H1 (cell line): ENCODE measurements around the gene PITPNB. TPM values are rescaled to one million over a fixed set of nuclear protein-coding genes. Genes with fewer than 3 reads are reported as not detected.

Experiments
- CTCF ChIA-PET: fragments of 300-600 bp; sonication (Branson Sonifier 250); formaldehyde crosslinking; loops from one replicate; lab custom pipeline; 2021; ENCODE audit not compliant: partially characterized antibody; lab: Charles Lee
- POLR2A ChIA-PET: fragments of 300-600 bp; sonication (Branson Sonifier 250); formaldehyde crosslinking; loops from one replicate; lab custom pipeline; 2021; ENCODE audit warnings: inconsistent platforms; ENCODE audit not compliant: partially characterized antibody; lab: Charles Lee
- DNase-seq, 2 experiments: peaks; one replicate each; pipeline versions ENCODE4 v3.0.0 to v3.0.0-alpha.2; 2010 to 2022; ENCODE audit warnings: low spot score in 2 of 2, low read depth in 1 of 2, mixed read lengths in 1 of 2
- FAIRE-seq: peaks from 2 replicates; lab custom pipeline; 2011; peaks lifted over from hg19 to GRCh38; lab: Jason Lieb, UNC
- H2AFZ ChIP-seq: 2 replicates; pipeline ENCODE4 v1.8.1; 2012; ENCODE audit warnings: low read length, inconsistent platforms
- H2AK5ac ChIP-seq: 2 replicates; pipeline ENCODE4 v1.6.1; 2013; ENCODE audit warnings: low read depth, low read length
- H2BK120ac ChIP-seq: replicated peaks from 2 replicates; pipeline ENCODE3; 2013; ENCODE audit warnings: low read depth, low read length, inconsistent platforms
- H2BK12ac ChIP-seq: 2 replicates; pipeline ENCODE4 v1.6.1; 2013; ENCODE audit warnings: low read depth, low read length
- H2BK15ac ChIP-seq: 2 replicates; pipeline ENCODE4 v1.6.1; 2013; ENCODE audit warnings: low read length
- H2BK20ac ChIP-seq: 2 replicates; pipeline ENCODE4 v1.6.1; 2013; ENCODE audit warnings: low read length
- H2BK5ac ChIP-seq: 2 replicates; pipeline ENCODE4 v1.6.1; 2013; ENCODE audit warnings: low read depth, low read length
- H3K14ac ChIP-seq: 2 replicates; pipeline ENCODE4 v1.6.1; 2013; ENCODE audit warnings: inconsistent platforms; ENCODE audit not compliant: insufficient read length
- H3K18ac ChIP-seq: 2 replicates; pipeline ENCODE4 v1.6.1; 2013; ENCODE audit warnings: low read length; ENCODE audit errors: extremely low read depth
- H3K23ac ChIP-seq: 2 replicates; pipeline ENCODE4 v1.6.1; 2013; ENCODE audit warnings: inconsistent platforms; ENCODE audit not compliant: insufficient read length
- H3K23me2 ChIP-seq: 2 replicates; pipeline ENCODE4 v1.6.1; 2013; ENCODE audit warnings: low read depth, low read length
- H3K27ac ChIP-seq: 2 replicates; pipeline ENCODE4 v1.6.1; 2011; ENCODE audit warnings: low read depth, low read length, inconsistent platforms
- H3K27me3 ChIP-seq, 4 experiments: replicated peaks in 1 of 4; 1 replicate in 1 of 4; 2 replicates in 3 of 4; pipeline versions ENCODE4 v1.6.1 to v1.8.1; 2011 to 2013; ENCODE audit warnings: low read length in 3 of 4, mild to moderate bottlenecking in 3 of 4, inconsistent platforms in 2 of 4, mixed read lengths in 2 of 4, moderate library complexity in 1 of 4; ENCODE audit not compliant: control insufficient read depth in 3 of 4, insufficient read depth in 3 of 4; ENCODE audit errors: extremely low read depth in 1 of 4
- H3K36me3 ChIP-seq, 4 experiments: 2 replicates each; pipeline versions ENCODE4 v1.6.1 to v1.8.1; 2011 to 2013; ENCODE audit warnings: mild to moderate bottlenecking in 4 of 4, low read length in 3 of 4, moderate library complexity in 2 of 4, control low read depth in 1 of 4, inconsistent platforms in 1 of 4; ENCODE audit not compliant: insufficient read depth in 4 of 4, control insufficient read depth in 2 of 4
- H3K4ac ChIP-seq: replicated peaks from 2 replicates; pipeline ENCODE3; 2013; ENCODE audit warnings: low read length, low read depth, mixed read lengths, inconsistent platforms; ENCODE audit not compliant: insufficient read length
- H3K4me1 ChIP-seq, 4 experiments: replicated peaks in 1 of 4; 1 replicate in 1 of 4; 2 replicates in 3 of 4; pipeline versions ENCODE4 v1.6.1 to v1.8.1; 2011 to 2013; ENCODE audit warnings: low read length in 3 of 4, inconsistent platforms in 2 of 4, mixed read lengths in 1 of 4; ENCODE audit not compliant: insufficient read depth in 4 of 4, control insufficient read depth in 3 of 4
- H3K4me2 ChIP-seq, 2 experiments: 2 replicates each; pipeline versions ENCODE4 v1.6.1 to v1.8.1; 2011 to 2013; ENCODE audit warnings: low read depth in 2 of 2, low read length in 2 of 2, control low read depth in 1 of 2, inconsistent platforms in 1 of 2, mild to moderate bottlenecking in 1 of 2; ENCODE audit not compliant: insufficient read depth in 1 of 2
- H3K4me3 ChIP-seq, 4 experiments: fragments of 200-600, 300-600 bp in 1 of 4; sonication (generic), shearing (Covaris generic), sonication (Bioruptor Twin) in 1 of 4; 2 replicates each; pipeline versions ENCODE4 v1.5.1 to v1.8.1; 2011 to 2016; ENCODE audit warnings: low read length in 4 of 4, low read depth in 3 of 4, control low read depth in 2 of 4, inconsistent platforms in 2 of 4, mild to moderate bottlenecking in 2 of 4, mixed read lengths in 1 of 4, moderate library complexity in 1 of 4; ENCODE audit not compliant: insufficient read depth in 2 of 4; ENCODE audit errors: extremely low read depth in 1 of 4
- H3K56ac ChIP-seq: replicated peaks from 2 replicates; pipeline ENCODE3; 2013; ENCODE audit warnings: low read depth, mild to moderate bottlenecking, mixed read lengths, low read length, inconsistent platforms; ENCODE audit not compliant: insufficient read length
- H3K79me1 ChIP-seq: 2 replicates; pipeline ENCODE4 v1.6.1; 2013; ENCODE audit warnings: low read depth, low read length, control low read depth
- H3K79me2 ChIP-seq, 2 experiments: 2 replicates each; pipeline versions ENCODE4 v1.6.1 to v1.8.1; 2012 to 2013; ENCODE audit warnings: low read length in 2 of 2, mild to moderate bottlenecking in 2 of 2, inconsistent platforms in 1 of 2; ENCODE audit not compliant: insufficient read depth in 2 of 2, control insufficient read depth in 1 of 2
- H3K9ac ChIP-seq, 4 experiments: replicated peaks in 1 of 4; 1 replicate in 1 of 4; 2 replicates in 3 of 4; pipeline versions ENCODE4 v1.6.1 to v1.8.1; 2011 to 2013; ENCODE audit warnings: low read depth in 3 of 4, low read length in 3 of 4, control low read depth in 2 of 4, mild to moderate bottlenecking in 2 of 4, moderate library complexity in 2 of 4, inconsistent platforms in 1 of 4; ENCODE audit errors: extremely low read depth in 1 of 4
- H3K9me3 ChIP-seq, 2 experiments: 2 replicates each; pipeline versions ENCODE4 v1.6.1 to v1.8.1; 2012 to 2013; ENCODE audit warnings: mild to moderate bottlenecking in 2 of 2, moderate library complexity in 2 of 2, control low read depth in 1 of 2, inconsistent platforms in 1 of 2, low read depth in 1 of 2, low read length in 1 of 2, mixed read lengths in 1 of 2; ENCODE audit not compliant: insufficient read depth in 2 of 2
- H4K20me1 ChIP-seq, 2 experiments: replicated peaks in 1 of 2; 2 replicates each; pipeline versions ENCODE3 to v1.8.1; 2011 to 2013; ENCODE audit warnings: inconsistent platforms in 2 of 2, low read length in 2 of 2, mild to moderate bottlenecking in 1 of 2; ENCODE audit not compliant: insufficient read depth in 2 of 2, control insufficient read depth in 1 of 2
- H4K5ac ChIP-seq: 2 replicates; pipeline ENCODE4 v1.6.1; 2013; ENCODE audit warnings: low read length, low read depth, mixed read lengths, inconsistent platforms; ENCODE audit not compliant: insufficient read length
- H4K8ac ChIP-seq: 2 replicates; pipeline ENCODE4 v1.8.0; 2013; ENCODE audit warnings: mild to moderate bottlenecking, moderate library complexity, low read length, inconsistent platforms; ENCODE audit not compliant: insufficient read depth; ENCODE audit errors: extremely low read depth
- H4K91ac ChIP-seq: replicated peaks from 2 replicates; pipeline ENCODE3; 2013; ENCODE audit warnings: low read length, mixed read lengths, inconsistent platforms; ENCODE audit not compliant: insufficient read length
- HDAC6 ChIP-seq: IDR thresholded peaks from one replicate; pipeline ENCODE4 v1.7.1; 2012; ENCODE audit warnings: low read depth, mild to moderate bottlenecking, inconsistent platforms, low read length, moderate library complexity
- JUND ChIP-seq: IDR thresholded peaks from 2 replicates; pipeline ENCODE4 v1.6.1; 2011; ENCODE audit warnings: mild to moderate bottlenecking, improper control_type of control experiment, low read length
- KDM1A ChIP-seq: fragments of 200-600, 300-600 bp; sonication (generic); IDR thresholded peaks from 2 replicates; pipeline ENCODE4 v1.7.1; 2016; ENCODE audit warnings: mild to moderate bottlenecking, low read length, borderline replicate concordance
- SP1 ChIP-seq: IDR thresholded peaks from 2 replicates; pipeline ENCODE4 v1.6.1; 2011; ENCODE audit warnings: low read depth, low read length
- WGBS, 2 experiments: shearing (Covaris generic) in 1 of 2; methylation state at CpG; one replicate each; pipeline versions ENCODE4 v1.1.6 to v1.1.7; 2013 to 2015; ENCODE audit warnings: low lambda C conversion rate in 2 of 2, mixed read lengths in 2 of 2, inconsistent platforms in 1 of 2, low coverage in 1 of 2, missing lambda C conversion rate in 1 of 2; ENCODE audit not compliant: insufficient replicate concordance in 2 of 2, insufficient coverage in 1 of 2, insufficient read length in 1 of 2; ENCODE audit errors: extremely low coverage in 1 of 2, missing lambda C conversion rate in 1 of 2; 5-methylcytosine and 5-hydroxymethylcytosine counted together
- polyA plus RNA-seq, 7 experiments: library from polyadenylated mRNA; depleted of rRNA in 3 of 7; stranded (reverse) in 5 of 7; unstranded in 2 of 7; fragments of >200 nt in 5 of 7; fragments of 200-250 nt in 2 of 7; gene quantifications; 1 replicate in 5 of 7; 2 replicates in 1 of 7; 4 replicates in 1 of 7; pipeline versions ENCODE4 v1.2.1 to v1.2.3, GENCODE V29; 2011 to 2013; ENCODE audit warnings: missing spikeins in 2 of 7, mixed read lengths in 2 of 7
- total RNA-seq: library from RNA; stranded (reverse); fragmentation: NEBNext Ultra II Directional; extraction: Animal tissue kit (Norgen Biotek cat#: 25700); gene quantifications from 2 replicates; pipeline ENCODE4 v1.2.1, GENCODE V29; 2021

The PITPNB gene
- total and polyA plus RNA-seq, 2 of the 8 experiments (the other 6 are each of a cell fraction or from before 2014, with no cell fraction given): 24.6 to 89.3 TPM

DNA sequence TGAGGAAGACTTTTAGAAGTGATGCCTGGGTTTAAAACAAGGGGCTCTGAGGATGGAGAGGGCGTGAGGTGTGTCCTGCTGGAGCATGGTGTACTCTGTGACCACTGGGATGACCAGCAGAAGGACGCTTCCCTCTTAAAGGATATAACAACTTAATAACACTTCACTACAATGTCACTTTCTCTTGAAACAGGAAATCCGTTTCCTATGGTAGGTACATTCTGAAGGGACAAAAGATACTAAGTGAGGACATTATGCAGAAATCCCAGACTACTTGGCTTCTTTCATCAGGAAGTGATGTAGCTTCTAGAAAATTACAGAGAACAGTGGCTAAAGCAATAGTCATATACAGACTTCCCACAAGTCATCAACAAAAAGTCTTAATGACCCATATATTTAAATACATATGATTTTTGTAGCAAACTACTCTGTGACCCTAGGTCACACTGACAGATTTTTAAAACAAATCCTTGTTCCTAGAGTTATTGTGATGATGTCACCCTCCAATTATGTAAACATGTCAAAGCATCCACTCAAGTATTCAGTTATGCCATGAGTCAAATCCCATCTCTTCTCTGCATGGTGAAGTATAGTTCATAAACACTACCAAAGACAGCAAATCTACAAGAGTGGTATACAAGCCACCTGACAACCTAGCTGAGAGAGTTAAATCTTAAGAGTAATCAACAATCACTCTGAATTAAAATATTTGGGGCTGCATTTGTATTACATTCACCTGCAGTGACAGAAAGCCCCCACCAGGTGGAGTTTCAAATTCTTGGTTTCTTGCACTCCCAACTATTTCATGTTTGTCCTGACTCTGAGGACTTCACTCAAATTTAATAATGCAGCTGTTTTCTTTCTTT is 32.8 kb downstream of the PITPNB start:
- Histone ChIP-seq H3K79me1 (no peaks in the 10 kb centered on the region; the same call in 1 of the 2 replicates), H3K4me1 (peaks cover 3 to 12% (median 8%) of the 10 kb centered on the region in 4 experiments), H3K9me3 (no peaks in the 10 kb centered on the region), H2BK15ac (no peak overlapping the region), H4K20me1 (peaks cover 6 to 17% of the 10 kb centered on the region in 2 experiments), H3K23ac (no peak overlapping the region), H3K14ac (no peak overlapping the region), H2BK120ac (no peak overlapping the region), H3K79me2 (peaks cover 0 to 4% of the 10 kb centered on the region in 2 experiments; a peak in 1 of 4 replicates), H2AK5ac (no peak overlapping the region), H3K18ac (no peak overlapping the region), H3K4me3 (no peak overlapping the region), H2BK5ac (no peak overlapping the region), H2AFZ (no peak overlapping the region), H4K5ac (no peak overlapping the region), H4K91ac (no peak overlapping the region), H3K56ac (no peak overlapping the region), H4K8ac (no peak overlapping the region), H3K9ac (no peak overlapping the region), H2BK12ac (no peak overlapping the region), H3K27ac (no peak overlapping the region), H2BK20ac (no peak overlapping the region), H3K23me2 (no peaks in the 10 kb centered on the region), H3K27me3 (no peaks in the 10 kb centered on the region), H3K36me3 (peaks cover 0 to 25% (median 13%) of the 10 kb centered on the region in 4 experiments; a peak in 5 of 8 replicates), H3K4me2 (no peak overlapping the region), H3K4ac (no peak overlapping the region)
- POLR2A ChIA-PET: no interaction called here
- FAIRE-seq (no peak), DNase-seq (peak in 1 of 2 experiments; percentile 57)
- CTCF ChIA-PET: interaction anchor here (0.6 to 7.9 kb wide), 32 partner anchors 8 to 430 kb away, joined by 3 to 84 read pairs (median 5); partner anchors contain the start of gene PITPNB
- 88% methylated on average over 3 of the region's 3 CpGs; no CpG with 5 or more reads in 1 of the 2 experiments for WGBS, 2 experiments
- TF ChIP-seq SP1 (no peak), HDAC6 (no peak), KDM1A (no peak), JUND (peak; percentile 71)
